Thoracic aorta (tissue), 2 donors: ENCODE results near the gene DHFR2. TPM values are rescaled to one million over a fixed set of nuclear protein-coding genes. Genes with fewer than 3 reads are reported as not detected.
"Not testable (repeated sequence)": the region's sequence is repeated elsewhere in the genome, so short reads cannot be mapped to it uniquely, and the experiment has no call there.

Experiments
- ATAC-seq: fragments of 150-250 bp; one replicate; pipeline ENCODE4 v1.8.0; 2017; ENCODE audit warnings: low read depth; ENCODE audit not compliant: insufficient number of reproducible peaks, low FRiP score
- DNase-seq: peaks from one replicate; pipeline ENCODE4 v3.0.0-alpha.2; 2020; ENCODE audit warnings: low spot score
- H3K27ac ChIP-seq, 2 donors: fragments of 200-600 bp; sonication (generic); 1 replicate in 1 of 2; 2 replicates in 1 of 2; pipeline ENCODE4 v1.5.1; 2016; ENCODE audit warnings: mild to moderate bottlenecking in 2 of 2, moderate library complexity in 2 of 2
- H3K27me3 ChIP-seq: fragments of 200-600 bp; sonication (generic); replicated peaks from 2 replicates; pipeline ENCODE4 v1.6.0; 2016; ENCODE audit warnings: mild to moderate bottlenecking; ENCODE audit not compliant: insufficient read depth
- H3K36me3 ChIP-seq: fragments of 200-600 bp; sonication (generic); one replicate; pipeline ENCODE4 v1.5.1; 2016
- H3K4me1 ChIP-seq, 2 donors: fragments of 200-600 bp; sonication (generic); 1 replicate in 1 of 2; 2 replicates in 1 of 2; pipeline versions ENCODE4 v1.5.1 to v1.6.0; 2016; ENCODE audit warnings: low read depth in 2 of 2, mild to moderate bottlenecking in 1 of 2; ENCODE audit not compliant: control insufficient read depth in 1 of 2
- H3K4me3 ChIP-seq: fragments of 200-600 bp; sonication (generic); 2 replicates; pipeline ENCODE4 v1.5.1; 2016; ENCODE audit warnings: mild to moderate bottlenecking
- H3K9me3 ChIP-seq: fragments of 200-600 bp; sonication (generic); 2 replicates; pipeline ENCODE4 v1.5.1; 2016
- total RNA-seq, 2 donors: library from RNA; depleted of rRNA; stranded (reverse); fragments of >200 nt; gene quantifications; one replicate each; pipeline versions ENCODE4 v1.1.0 to v1.2.3, GENCODE V29; 2016
- TF ChIP-seq, protein P1 (sequence below): fragments of 200-600 bp; sonication (generic); IDR thresholded peaks from one replicate; pipeline ENCODE4 v1.5.1; 2019; ENCODE audit warnings: antibody characterized with exemption

DHFR2 gene
- total RNA-seq, 2 donors from 2014 or later, result 4.5 to 8.0 TPM

DNA sequence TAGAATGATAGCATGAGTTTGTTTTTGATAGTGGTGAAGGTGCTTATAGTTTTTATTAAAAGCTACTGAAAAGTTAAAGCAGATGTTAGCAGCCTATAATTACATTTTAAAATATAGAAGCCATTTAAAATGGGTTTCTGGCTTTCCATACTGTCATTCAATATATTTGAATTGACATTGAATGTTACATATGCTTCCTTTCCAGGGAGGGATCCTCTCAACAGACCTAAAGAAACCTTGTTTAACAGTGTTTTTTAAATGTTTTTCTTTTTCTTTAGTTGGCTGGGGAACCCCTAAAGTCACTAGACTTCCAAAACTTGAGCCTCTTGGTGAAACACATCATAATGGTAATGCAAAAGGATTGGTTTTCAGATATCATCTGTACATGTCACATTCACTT, 12.2 kb downstream of the DHFR2 start:
- TF ChIP-seq, protein P1, sequence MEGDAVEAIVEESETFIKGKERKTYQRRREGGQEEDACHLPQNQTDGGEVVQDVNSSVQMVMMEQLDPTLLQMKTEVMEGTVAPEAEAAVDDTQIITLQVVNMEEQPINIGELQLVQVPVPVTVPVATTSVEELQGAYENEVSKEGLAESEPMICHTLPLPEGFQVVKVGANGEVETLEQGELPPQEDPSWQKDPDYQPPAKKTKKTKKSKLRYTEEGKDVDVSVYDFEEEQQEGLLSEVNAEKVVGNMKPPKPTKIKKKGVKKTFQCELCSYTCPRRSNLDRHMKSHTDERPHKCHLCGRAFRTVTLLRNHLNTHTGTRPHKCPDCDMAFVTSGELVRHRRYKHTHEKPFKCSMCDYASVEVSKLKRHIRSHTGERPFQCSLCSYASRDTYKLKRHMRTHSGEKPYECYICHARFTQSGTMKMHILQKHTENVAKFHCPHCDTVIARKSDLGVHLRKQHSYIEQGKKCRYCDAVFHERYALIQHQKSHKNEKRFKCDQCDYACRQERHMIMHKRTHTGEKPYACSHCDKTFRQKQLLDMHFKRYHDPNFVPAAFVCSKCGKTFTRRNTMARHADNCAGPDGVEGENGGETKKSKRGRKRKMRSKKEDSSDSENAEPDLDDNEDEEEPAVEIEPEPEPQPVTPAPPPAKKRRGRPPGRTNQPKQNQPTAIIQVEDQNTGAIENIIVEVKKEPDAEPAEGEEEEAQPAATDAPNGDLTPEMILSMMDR, result no peak
- ATAC-seq (no peak), DNase-seq (no peak)
- Histone ChIP-seq H3K27ac (no peak overlapping the region), H3K4me1 (no peaks in the 10 kb centered on the region), H3K4me3 (no peak overlapping the region), H3K36me3 (no peaks in the 10 kb centered on the region), H3K27me3 (no peaks in the 10 kb centered on the region), H3K9me3 (no peaks in the 10 kb centered on the region)

DNA sequence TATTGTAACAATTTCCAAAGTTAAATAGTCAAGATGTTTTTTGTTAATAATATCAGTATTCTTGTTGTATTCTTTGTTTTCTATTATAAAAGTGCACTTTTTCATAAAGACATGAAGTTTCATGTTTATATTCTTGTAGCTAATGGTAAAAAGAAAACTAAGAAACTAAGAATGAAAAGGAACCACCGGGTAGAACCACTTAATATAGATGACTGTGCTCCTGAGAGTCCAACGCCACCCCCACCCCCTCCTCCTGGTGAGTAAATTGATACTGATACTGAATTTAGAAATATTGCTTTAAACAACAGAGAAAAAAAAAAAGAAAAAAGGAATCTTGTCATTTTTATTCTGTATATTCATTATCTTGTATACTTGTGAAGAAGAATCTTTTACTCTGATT, 13.4 kb downstream of the DHFR2 start:
- H3K27me3 ChIP-seq, result no peaks in the 10 kb centered on the region
- H3K36me3 ChIP-seq, result peaks cover 6% of the 10 kb centered on the region
- H3K27ac ChIP-seq, result no peak overlapping the region
- TF ChIP-seq, protein P1, result no peak
- no peaks in the 10 kb centered on the region for H3K4me1 ChIP-seq
- H3K9me3 ChIP-seq, result no peaks in the 10 kb centered on the region
- ATAC-seq (no peak), DNase-seq (no peak)
- H3K4me3 ChIP-seq, result no peak overlapping the region

DNA sequence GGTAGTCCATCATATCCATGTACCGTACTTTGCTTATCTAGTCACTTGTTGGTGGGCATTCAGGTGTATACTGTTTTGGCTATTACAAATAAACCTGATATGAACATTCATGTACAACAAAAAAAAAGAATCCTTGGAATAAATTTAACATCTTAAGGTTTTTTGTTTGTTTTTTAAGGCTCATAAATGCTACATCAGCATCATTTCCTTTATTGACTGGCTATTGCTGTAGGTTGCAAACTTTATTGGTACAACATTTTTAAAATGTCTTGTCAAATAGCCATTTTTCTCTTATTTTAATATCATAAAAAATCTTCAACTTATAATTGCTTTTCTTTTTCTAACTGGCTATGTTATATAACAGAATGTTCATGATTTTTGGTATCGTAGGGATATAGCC, 16.2 kb downstream of the DHFR2 start:
- no peak for ATAC-seq
- TF ChIP-seq, protein P1, result no peak
- H3K27ac ChIP-seq, result no peak overlapping the region

DNA sequence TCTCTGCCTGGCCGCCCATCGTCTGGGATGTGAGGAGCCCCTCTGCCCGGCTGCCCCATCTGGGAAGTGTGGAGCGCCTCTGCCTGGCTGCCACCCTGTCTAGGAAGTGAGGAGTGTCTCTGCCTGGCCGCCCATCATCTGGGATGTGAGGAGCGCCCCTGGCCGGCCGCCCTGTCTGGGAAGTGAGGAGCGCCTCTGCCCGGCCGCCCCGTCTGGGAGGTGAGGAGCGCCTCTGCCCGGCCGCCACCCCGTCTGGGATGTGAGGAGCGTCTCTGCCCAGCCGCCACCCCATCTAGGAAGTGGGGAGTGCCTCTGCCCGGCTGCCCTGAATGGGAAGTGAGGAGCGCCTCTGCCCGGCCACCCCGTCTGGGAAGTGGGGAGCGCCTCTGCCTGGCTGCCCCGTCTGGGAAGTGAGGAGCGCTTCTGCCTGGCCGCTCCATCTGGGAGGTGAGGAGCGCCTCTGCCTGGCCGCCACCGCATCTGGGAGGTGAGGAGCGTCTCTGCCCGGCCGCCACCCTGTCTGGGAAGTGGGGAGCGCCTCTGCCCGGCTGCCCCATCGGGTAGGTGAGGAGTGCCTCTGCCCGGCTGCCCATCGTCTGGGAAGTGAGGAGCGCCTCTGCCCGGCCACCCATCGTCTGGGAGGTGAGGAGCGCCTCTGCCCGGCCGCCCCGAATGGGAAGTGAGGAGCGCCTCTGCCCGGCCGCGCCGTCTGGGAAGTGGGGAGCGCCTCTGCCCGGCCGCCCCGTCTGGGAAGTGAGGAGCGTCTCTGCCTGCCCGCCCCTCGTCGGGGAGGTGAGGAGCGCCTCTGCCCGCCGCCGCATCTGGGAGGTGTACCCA, 18.4 kb downstream of the DHFR2 start:
- H3K36me3 ChIP-seq, result peaks cover 10% of the 10 kb centered on the region
- H3K9me3 ChIP-seq, H3K27me3 ChIP-seq, DNase-seq, H3K4me3 ChIP-seq, H3K4me1 ChIP-seq, H3K27ac ChIP-seq, ATAC-seq: not testable (repeated sequence)

More for the DNA sequence above, 16.2 kb downstream of the DHFR2 start:
- Histone ChIP-seq H3K27me3 (no peaks in the 10 kb centered on the region), H3K36me3 (peaks cover 10% of the 10 kb centered on the region), H3K9me3 (no peaks in the 10 kb centered on the region), H3K4me3 (no peak overlapping the region), H3K4me1 (no peaks in the 10 kb centered on the region)
- DNase-seq, result no peak

DNA sequence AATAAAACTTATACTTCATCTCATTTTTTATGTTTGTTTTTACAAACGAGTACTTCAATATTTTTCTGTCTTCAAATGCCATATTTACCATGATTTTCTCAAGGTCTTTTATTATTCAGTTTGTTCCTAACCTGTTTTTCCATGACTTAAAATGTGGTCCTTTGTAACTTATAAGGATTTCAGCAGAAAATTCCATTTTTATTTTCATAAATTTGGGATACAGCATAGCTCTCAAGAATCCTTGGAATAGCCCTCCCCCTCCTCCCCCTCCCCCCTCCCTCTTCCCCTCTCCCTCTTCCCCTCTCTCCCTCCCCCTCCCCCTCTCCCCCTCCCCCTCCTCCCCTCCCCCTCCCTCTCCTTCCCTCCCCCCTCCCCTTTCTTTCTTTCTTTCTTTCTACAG, 19.4 kb downstream of the DHFR2 start:
- DNase-seq (no peak), ATAC-seq (no peak)
- Histone ChIP-seq H3K4me3 (no peak overlapping the region), H3K27me3 (no peaks in the 10 kb centered on the region), H3K36me3 (peaks cover 10% of the 10 kb centered on the region), H3K4me1 (no peaks in the 10 kb centered on the region), H3K9me3 (no peaks in the 10 kb centered on the region), H3K27ac (no peak overlapping the region)
- TF ChIP-seq, protein P1, result no peak
